Liver (tissue), 3 donors: ENCODE results near the gene AKNA.

ENCODE experiments used
- HNF4G ChIP-seq: IDR thresholded peaks from 2 replicates; pipeline ENCODE4 v1.6.1; 2016; ENCODE audit warnings: antibody characterized with exemption
- JUND ChIP-seq, 2 donors: IDR thresholded peaks; 2 replicates each; pipeline ENCODE4 v1.6.1; 2016; ENCODE audit warnings: antibody characterized with exemption in 2 of 2
- RAD21 ChIP-seq, 2 donors: IDR thresholded peaks; 2 replicates each; pipeline ENCODE4 v1.6.1; 2016; ENCODE audit warnings: antibody characterized with exemption in 2 of 2, mild to moderate bottlenecking in 2 of 2
- RXRA ChIP-seq, 2 donors: IDR thresholded peaks; 2 replicates each; pipeline ENCODE4 v1.6.1; 2017 to 2018; ENCODE audit warnings: antibody characterized with exemption in 2 of 2, mild to moderate bottlenecking in 1 of 2
- SP1 ChIP-seq: IDR thresholded peaks from 2 replicates; pipeline ENCODE4 v1.6.1; 2018; ENCODE audit warnings: antibody characterized with exemption, mild to moderate bottlenecking
- TAF1 ChIP-seq: conservative IDR thresholded peaks from 2 replicates; pipeline ENCODE4 v1.6.1; 2016; ENCODE audit warnings: antibody characterized with exemption, mild to moderate bottlenecking
- TF ChIP-seq, protein P1 (sequence below): IDR thresholded peaks from 2 replicates; pipeline ENCODE4 v1.6.1; 2016; ENCODE audit warnings: antibody characterized with exemption
- TF ChIP-seq, protein P2 (sequence below): fragments of 150-350 bp; IDR thresholded peaks from 2 replicates; pipeline ENCODE4 v1.5.1; 2017; ENCODE audit warnings: improper control_type of control experiment, low read depth, low read length; ENCODE audit not compliant: missing input control
- donor health status: healthy.
- donor health status: healthy.

DNA sequence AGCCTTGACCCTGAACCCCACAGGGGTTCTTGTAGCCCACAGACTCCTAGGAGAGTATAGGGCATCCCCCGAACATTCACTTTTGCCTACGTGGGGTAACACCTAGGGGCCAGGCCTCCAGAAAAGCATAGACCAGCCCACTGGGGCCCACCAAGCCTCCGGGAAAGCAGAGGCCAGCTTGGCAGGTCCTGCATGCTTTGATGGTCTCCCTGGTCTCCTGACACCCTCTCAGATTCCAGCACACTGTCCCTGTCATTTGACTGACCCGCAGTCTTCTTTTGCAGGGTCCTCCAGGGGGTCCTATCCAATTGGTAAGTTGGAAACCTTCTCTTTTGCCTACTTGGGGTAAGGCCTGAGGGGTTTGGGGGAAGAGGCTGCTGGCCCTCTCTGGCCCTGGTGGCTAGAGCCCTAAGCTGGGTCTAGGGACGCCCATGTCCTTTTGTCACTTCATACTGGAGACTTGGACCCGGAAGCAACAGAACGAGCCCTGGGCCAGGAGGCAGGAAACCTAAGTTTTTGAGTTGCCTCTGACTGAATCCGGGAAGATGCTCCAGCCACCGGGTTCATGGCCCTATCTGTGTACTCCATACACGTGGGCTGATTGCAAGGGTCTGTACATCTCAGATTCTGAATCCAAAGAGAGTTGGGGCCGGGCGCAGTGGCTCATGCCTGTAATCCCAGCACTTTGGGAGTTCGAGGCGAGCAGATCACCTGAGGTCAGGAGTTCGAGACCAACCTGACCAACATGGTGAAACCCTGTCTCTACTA, 85.8 kb downstream of the AKNA start:
- TF ChIP-seq RXRA (IDR thresholded peaks at IDR 0.05): no peak
- TF ChIP-seq, protein P1, sequence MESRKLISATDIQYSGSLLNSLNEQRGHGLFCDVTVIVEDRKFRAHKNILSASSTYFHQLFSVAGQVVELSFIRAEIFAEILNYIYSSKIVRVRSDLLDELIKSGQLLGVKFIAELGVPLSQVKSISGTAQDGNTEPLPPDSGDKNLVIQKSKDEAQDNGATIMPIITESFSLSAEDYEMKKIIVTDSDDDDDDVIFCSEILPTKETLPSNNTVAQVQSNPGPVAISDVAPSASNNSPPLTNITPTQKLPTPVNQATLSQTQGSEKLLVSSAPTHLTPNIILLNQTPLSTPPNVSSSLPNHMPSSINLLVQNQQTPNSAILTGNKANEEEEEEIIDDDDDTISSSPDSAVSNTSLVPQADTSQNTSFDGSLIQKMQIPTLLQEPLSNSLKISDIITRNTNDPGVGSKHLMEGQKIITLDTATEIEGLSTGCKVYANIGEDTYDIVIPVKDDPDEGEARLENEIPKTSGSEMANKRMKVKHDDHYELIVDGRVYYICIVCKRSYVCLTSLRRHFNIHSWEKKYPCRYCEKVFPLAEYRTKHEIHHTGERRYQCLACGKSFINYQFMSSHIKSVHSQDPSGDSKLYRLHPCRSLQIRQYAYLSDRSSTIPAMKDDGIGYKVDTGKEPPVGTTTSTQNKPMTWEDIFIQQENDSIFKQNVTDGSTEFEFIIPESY: no peak
- TF ChIP-seq RAD21 (IDR thresholded peaks at IDR 0.05): no peak
- TF ChIP-seq, protein P2, sequence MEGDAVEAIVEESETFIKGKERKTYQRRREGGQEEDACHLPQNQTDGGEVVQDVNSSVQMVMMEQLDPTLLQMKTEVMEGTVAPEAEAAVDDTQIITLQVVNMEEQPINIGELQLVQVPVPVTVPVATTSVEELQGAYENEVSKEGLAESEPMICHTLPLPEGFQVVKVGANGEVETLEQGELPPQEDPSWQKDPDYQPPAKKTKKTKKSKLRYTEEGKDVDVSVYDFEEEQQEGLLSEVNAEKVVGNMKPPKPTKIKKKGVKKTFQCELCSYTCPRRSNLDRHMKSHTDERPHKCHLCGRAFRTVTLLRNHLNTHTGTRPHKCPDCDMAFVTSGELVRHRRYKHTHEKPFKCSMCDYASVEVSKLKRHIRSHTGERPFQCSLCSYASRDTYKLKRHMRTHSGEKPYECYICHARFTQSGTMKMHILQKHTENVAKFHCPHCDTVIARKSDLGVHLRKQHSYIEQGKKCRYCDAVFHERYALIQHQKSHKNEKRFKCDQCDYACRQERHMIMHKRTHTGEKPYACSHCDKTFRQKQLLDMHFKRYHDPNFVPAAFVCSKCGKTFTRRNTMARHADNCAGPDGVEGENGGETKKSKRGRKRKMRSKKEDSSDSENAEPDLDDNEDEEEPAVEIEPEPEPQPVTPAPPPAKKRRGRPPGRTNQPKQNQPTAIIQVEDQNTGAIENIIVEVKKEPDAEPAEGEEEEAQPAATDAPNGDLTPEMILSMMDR: no peak
- no peak for TF ChIP-seq JUND (IDR thresholded peaks at IDR 0.05)
- no peak for TF ChIP-seq SP1
- no peak for TF ChIP-seq HNF4G
- no peak for TF ChIP-seq TAF1
